Measurements from ENCODE around the gene OR7D2.

DNA sequence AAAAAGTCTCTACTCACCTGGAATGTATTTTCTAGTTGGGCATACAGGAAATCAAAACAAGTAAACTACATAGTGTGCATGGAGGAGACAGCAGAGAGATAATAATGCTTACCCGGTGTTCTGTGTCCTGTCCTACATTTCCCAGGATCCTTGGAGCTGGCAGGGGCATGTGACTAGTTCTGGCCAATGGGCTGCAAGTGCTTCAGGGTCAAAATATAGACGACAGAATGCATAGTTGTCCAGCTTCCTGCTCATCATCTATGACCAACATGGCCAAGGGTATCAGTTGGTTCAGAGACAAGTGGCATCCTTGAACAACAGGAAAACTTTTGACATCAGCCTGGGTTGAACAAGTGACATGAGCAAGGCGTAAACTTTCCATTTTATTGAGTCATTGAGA lies 30.1 kb upstream of the OR7D2 start:
- TF ChIP-seq, protein P1, sequence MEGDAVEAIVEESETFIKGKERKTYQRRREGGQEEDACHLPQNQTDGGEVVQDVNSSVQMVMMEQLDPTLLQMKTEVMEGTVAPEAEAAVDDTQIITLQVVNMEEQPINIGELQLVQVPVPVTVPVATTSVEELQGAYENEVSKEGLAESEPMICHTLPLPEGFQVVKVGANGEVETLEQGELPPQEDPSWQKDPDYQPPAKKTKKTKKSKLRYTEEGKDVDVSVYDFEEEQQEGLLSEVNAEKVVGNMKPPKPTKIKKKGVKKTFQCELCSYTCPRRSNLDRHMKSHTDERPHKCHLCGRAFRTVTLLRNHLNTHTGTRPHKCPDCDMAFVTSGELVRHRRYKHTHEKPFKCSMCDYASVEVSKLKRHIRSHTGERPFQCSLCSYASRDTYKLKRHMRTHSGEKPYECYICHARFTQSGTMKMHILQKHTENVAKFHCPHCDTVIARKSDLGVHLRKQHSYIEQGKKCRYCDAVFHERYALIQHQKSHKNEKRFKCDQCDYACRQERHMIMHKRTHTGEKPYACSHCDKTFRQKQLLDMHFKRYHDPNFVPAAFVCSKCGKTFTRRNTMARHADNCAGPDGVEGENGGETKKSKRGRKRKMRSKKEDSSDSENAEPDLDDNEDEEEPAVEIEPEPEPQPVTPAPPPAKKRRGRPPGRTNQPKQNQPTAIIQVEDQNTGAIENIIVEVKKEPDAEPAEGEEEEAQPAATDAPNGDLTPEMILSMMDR (IDR thresholded peaks at IDR 0.05), result no peak
- no peak for TF ChIP-seq POLR2AphosphoS5 (IDR thresholded peaks at IDR 0.05)
